H1 (cell line): ENCODE data around the gene BTRC. TPM values are rescaled to one million over a fixed set of nuclear protein-coding genes. Genes with fewer than 3 reads are reported as not detected.
A peak's percentile ranks its signal among the peaks of the same experiment; 100 is the strongest.

Source experiments
- CTCF ChIA-PET: fragments of 300-600 bp; sonication (Branson Sonifier 250); formaldehyde crosslinking; loops from one replicate; lab custom pipeline; 2021; ENCODE audit not compliant: partially characterized antibody; lab: Charles Lee
- POLR2A ChIA-PET: fragments of 300-600 bp; sonication (Branson Sonifier 250); formaldehyde crosslinking; loops from one replicate; lab custom pipeline; 2021; ENCODE audit warnings: inconsistent platforms; ENCODE audit not compliant: partially characterized antibody; lab: Charles Lee
- DNase-seq, 2 experiments: peaks; one replicate each; pipeline versions ENCODE4 v3.0.0 to v3.0.0-alpha.2; 2010 to 2022; ENCODE audit warnings: low spot score in 2 of 2, low read depth in 1 of 2, mixed read lengths in 1 of 2
- FAIRE-seq: peaks from 2 replicates; lab custom pipeline; 2011; peaks lifted over from hg19 to GRCh38; lab: Jason Lieb, UNC
- H2AFZ ChIP-seq: 2 replicates; pipeline ENCODE4 v1.8.1; 2012; ENCODE audit warnings: low read length, inconsistent platforms
- H2AK5ac ChIP-seq: 2 replicates; pipeline ENCODE4 v1.6.1; 2013; ENCODE audit warnings: low read depth, low read length
- H2BK120ac ChIP-seq: replicated peaks from 2 replicates; pipeline ENCODE3; 2013; ENCODE audit warnings: low read depth, low read length, inconsistent platforms
- H2BK12ac ChIP-seq: 2 replicates; pipeline ENCODE4 v1.6.1; 2013; ENCODE audit warnings: low read depth, low read length
- H2BK15ac ChIP-seq: 2 replicates; pipeline ENCODE4 v1.6.1; 2013; ENCODE audit warnings: low read length
- H2BK20ac ChIP-seq: 2 replicates; pipeline ENCODE4 v1.6.1; 2013; ENCODE audit warnings: low read length
- H2BK5ac ChIP-seq: 2 replicates; pipeline ENCODE4 v1.6.1; 2013; ENCODE audit warnings: low read depth, low read length
- H3K14ac ChIP-seq: 2 replicates; pipeline ENCODE4 v1.6.1; 2013; ENCODE audit warnings: inconsistent platforms; ENCODE audit not compliant: insufficient read length
- H3K18ac ChIP-seq: 2 replicates; pipeline ENCODE4 v1.6.1; 2013; ENCODE audit warnings: low read length; ENCODE audit errors: extremely low read depth
- H3K23ac ChIP-seq: 2 replicates; pipeline ENCODE4 v1.6.1; 2013; ENCODE audit warnings: inconsistent platforms; ENCODE audit not compliant: insufficient read length
- H3K23me2 ChIP-seq: 2 replicates; pipeline ENCODE4 v1.6.1; 2013; ENCODE audit warnings: low read depth, low read length
- H3K27ac ChIP-seq: 2 replicates; pipeline ENCODE4 v1.6.1; 2011; ENCODE audit warnings: low read depth, low read length, inconsistent platforms
- H3K27me3 ChIP-seq, 4 experiments: replicated peaks in 1 of 4; 1 replicate in 1 of 4; 2 replicates in 3 of 4; pipeline versions ENCODE4 v1.6.1 to v1.8.1; 2011 to 2013; ENCODE audit warnings: low read length in 3 of 4, mild to moderate bottlenecking in 3 of 4, inconsistent platforms in 2 of 4, mixed read lengths in 2 of 4, moderate library complexity in 1 of 4; ENCODE audit not compliant: control insufficient read depth in 3 of 4, insufficient read depth in 3 of 4; ENCODE audit errors: extremely low read depth in 1 of 4
- H3K36me3 ChIP-seq, 4 experiments: 2 replicates each; pipeline versions ENCODE4 v1.6.1 to v1.8.1; 2011 to 2013; ENCODE audit warnings: mild to moderate bottlenecking in 4 of 4, low read length in 3 of 4, moderate library complexity in 2 of 4, control low read depth in 1 of 4, inconsistent platforms in 1 of 4; ENCODE audit not compliant: insufficient read depth in 4 of 4, control insufficient read depth in 2 of 4
- H3K4ac ChIP-seq: replicated peaks from 2 replicates; pipeline ENCODE3; 2013; ENCODE audit warnings: low read length, low read depth, mixed read lengths, inconsistent platforms; ENCODE audit not compliant: insufficient read length
- H3K4me1 ChIP-seq, 4 experiments: replicated peaks in 1 of 4; 1 replicate in 1 of 4; 2 replicates in 3 of 4; pipeline versions ENCODE4 v1.6.1 to v1.8.1; 2011 to 2013; ENCODE audit warnings: low read length in 3 of 4, inconsistent platforms in 2 of 4, mixed read lengths in 1 of 4; ENCODE audit not compliant: insufficient read depth in 4 of 4, control insufficient read depth in 3 of 4
- H3K4me2 ChIP-seq, 2 experiments: 2 replicates each; pipeline versions ENCODE4 v1.6.1 to v1.8.1; 2011 to 2013; ENCODE audit warnings: low read depth in 2 of 2, low read length in 2 of 2, control low read depth in 1 of 2, inconsistent platforms in 1 of 2, mild to moderate bottlenecking in 1 of 2; ENCODE audit not compliant: insufficient read depth in 1 of 2
- H3K4me3 ChIP-seq, 4 experiments: fragments of 200-600, 300-600 bp in 1 of 4; sonication (generic), shearing (Covaris generic), sonication (Bioruptor Twin) in 1 of 4; 2 replicates each; pipeline versions ENCODE4 v1.5.1 to v1.8.1; 2011 to 2016; ENCODE audit warnings: low read length in 4 of 4, low read depth in 3 of 4, control low read depth in 2 of 4, inconsistent platforms in 2 of 4, mild to moderate bottlenecking in 2 of 4, mixed read lengths in 1 of 4, moderate library complexity in 1 of 4; ENCODE audit not compliant: insufficient read depth in 2 of 4; ENCODE audit errors: extremely low read depth in 1 of 4
- H3K56ac ChIP-seq: replicated peaks from 2 replicates; pipeline ENCODE3; 2013; ENCODE audit warnings: low read depth, mild to moderate bottlenecking, mixed read lengths, low read length, inconsistent platforms; ENCODE audit not compliant: insufficient read length
- H3K79me1 ChIP-seq: 2 replicates; pipeline ENCODE4 v1.6.1; 2013; ENCODE audit warnings: low read depth, low read length, control low read depth
- H3K79me2 ChIP-seq, 2 experiments: 2 replicates each; pipeline versions ENCODE4 v1.6.1 to v1.8.1; 2012 to 2013; ENCODE audit warnings: low read length in 2 of 2, mild to moderate bottlenecking in 2 of 2, inconsistent platforms in 1 of 2; ENCODE audit not compliant: insufficient read depth in 2 of 2, control insufficient read depth in 1 of 2
- H3K9ac ChIP-seq, 4 experiments: replicated peaks in 1 of 4; 1 replicate in 1 of 4; 2 replicates in 3 of 4; pipeline versions ENCODE4 v1.6.1 to v1.8.1; 2011 to 2013; ENCODE audit warnings: low read depth in 3 of 4, low read length in 3 of 4, control low read depth in 2 of 4, mild to moderate bottlenecking in 2 of 4, moderate library complexity in 2 of 4, inconsistent platforms in 1 of 4; ENCODE audit errors: extremely low read depth in 1 of 4
- H3K9me3 ChIP-seq, 2 experiments: 2 replicates each; pipeline versions ENCODE4 v1.6.1 to v1.8.1; 2012 to 2013; ENCODE audit warnings: mild to moderate bottlenecking in 2 of 2, moderate library complexity in 2 of 2, control low read depth in 1 of 2, inconsistent platforms in 1 of 2, low read depth in 1 of 2, low read length in 1 of 2, mixed read lengths in 1 of 2; ENCODE audit not compliant: insufficient read depth in 2 of 2
- H4K20me1 ChIP-seq, 2 experiments: replicated peaks in 1 of 2; 2 replicates each; pipeline versions ENCODE3 to v1.8.1; 2011 to 2013; ENCODE audit warnings: inconsistent platforms in 2 of 2, low read length in 2 of 2, mild to moderate bottlenecking in 1 of 2; ENCODE audit not compliant: insufficient read depth in 2 of 2, control insufficient read depth in 1 of 2
- H4K5ac ChIP-seq: 2 replicates; pipeline ENCODE4 v1.6.1; 2013; ENCODE audit warnings: low read length, low read depth, mixed read lengths, inconsistent platforms; ENCODE audit not compliant: insufficient read length
- H4K8ac ChIP-seq: 2 replicates; pipeline ENCODE4 v1.8.0; 2013; ENCODE audit warnings: mild to moderate bottlenecking, moderate library complexity, low read length, inconsistent platforms; ENCODE audit not compliant: insufficient read depth; ENCODE audit errors: extremely low read depth
- H4K91ac ChIP-seq: replicated peaks from 2 replicates; pipeline ENCODE3; 2013; ENCODE audit warnings: low read length, mixed read lengths, inconsistent platforms; ENCODE audit not compliant: insufficient read length
- CREB1 ChIP-seq: IDR thresholded peaks from 2 replicates; pipeline ENCODE4 v1.6.1; 2012; ENCODE audit warnings: inconsistent platforms
- KDM1A ChIP-seq: fragments of 200-600, 300-600 bp; sonication (generic); IDR thresholded peaks from 2 replicates; pipeline ENCODE4 v1.7.1; 2016; ENCODE audit warnings: mild to moderate bottlenecking, low read length, borderline replicate concordance
- WGBS, 2 experiments: shearing (Covaris generic) in 1 of 2; methylation state at CpG; one replicate each; pipeline versions ENCODE4 v1.1.6 to v1.1.7; 2013 to 2015; ENCODE audit warnings: low lambda C conversion rate in 2 of 2, mixed read lengths in 2 of 2, inconsistent platforms in 1 of 2, low coverage in 1 of 2, missing lambda C conversion rate in 1 of 2; ENCODE audit not compliant: insufficient replicate concordance in 2 of 2, insufficient coverage in 1 of 2, insufficient read length in 1 of 2; ENCODE audit errors: extremely low coverage in 1 of 2, missing lambda C conversion rate in 1 of 2; 5-methylcytosine and 5-hydroxymethylcytosine counted together
- polyA plus RNA-seq, 7 experiments: library from polyadenylated mRNA; depleted of rRNA in 3 of 7; stranded (reverse) in 5 of 7; unstranded in 2 of 7; fragments of >200 nt in 5 of 7; fragments of 200-250 nt in 2 of 7; gene quantifications; 1 replicate in 5 of 7; 2 replicates in 1 of 7; 4 replicates in 1 of 7; pipeline versions ENCODE4 v1.2.1 to v1.2.3, GENCODE V29; 2011 to 2013; ENCODE audit warnings: missing spikeins in 2 of 7, mixed read lengths in 2 of 7
- total RNA-seq: library from RNA; stranded (reverse); fragmentation: NEBNext Ultra II Directional; extraction: Animal tissue kit (Norgen Biotek cat#: 25700); gene quantifications from 2 replicates; pipeline ENCODE4 v1.2.1, GENCODE V29; 2021
- TF ChIP-seq, protein P1 (sequence below): IDR thresholded peaks from 2 replicates; pipeline ENCODE4 v1.6.1; 2012; ENCODE audit warnings: inconsistent platforms
- TF ChIP-seq, protein P2 (sequence below): IDR thresholded peaks from 2 replicates; pipeline ENCODE4 v1.6.1; 2012; ENCODE audit warnings: inconsistent platforms
- TF ChIP-seq, protein P3 (sequence below): IDR thresholded peaks from 2 replicates; pipeline ENCODE4 v1.6.1; 2012; ENCODE audit warnings: low read length, inconsistent platforms

Gene BTRC
- total and polyA plus RNA-seq, 2 of the 8 experiments (the other 6 are each of a cell fraction or from before 2014, with no cell fraction given) = 9.9 to 24.7 TPM

GRCh38 chr10:101566333-101567164 lies 212.6 kb downstream of the BTRC start:
- H4K8ac ChIP-seq = peak overlapping the region; percentile 48; the same call in 1 of the 2 replicates
- no peaks in the 10 kb centered on the region for H3K79me1 ChIP-seq
- peaks cover 0 to 17% (median 9%) of the 10 kb centered on the region in 4 experiments; a peak in 5 of 7 replicates for H3K4me1 ChIP-seq
- peak; percentile 49; the same call in 1 of the 2 replicates for TF ChIP-seq KDM1A
- 0 out of 2 replicates have a peak, but pooled peaks have one; percentile 6 for TF ChIP-seq CREB1
- TF ChIP-seq, protein P1, sequence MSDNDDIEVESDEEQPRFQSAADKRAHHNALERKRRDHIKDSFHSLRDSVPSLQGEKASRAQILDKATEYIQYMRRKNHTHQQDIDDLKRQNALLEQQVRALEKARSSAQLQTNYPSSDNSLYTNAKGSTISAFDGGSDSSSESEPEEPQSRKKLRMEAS = peak; percentile 92
- TF ChIP-seq, protein P2, sequence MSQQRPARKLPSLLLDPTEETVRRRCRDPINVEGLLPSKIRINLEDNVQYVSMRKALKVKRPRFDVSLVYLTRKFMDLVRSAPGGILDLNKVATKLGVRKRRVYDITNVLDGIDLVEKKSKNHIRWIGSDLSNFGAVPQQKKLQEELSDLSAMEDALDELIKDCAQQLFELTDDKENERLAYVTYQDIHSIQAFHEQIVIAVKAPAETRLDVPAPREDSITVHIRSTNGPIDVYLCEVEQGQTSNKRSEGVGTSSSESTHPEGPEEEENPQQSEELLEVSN = peak; percentile 74
- TF ChIP-seq, protein P3, sequence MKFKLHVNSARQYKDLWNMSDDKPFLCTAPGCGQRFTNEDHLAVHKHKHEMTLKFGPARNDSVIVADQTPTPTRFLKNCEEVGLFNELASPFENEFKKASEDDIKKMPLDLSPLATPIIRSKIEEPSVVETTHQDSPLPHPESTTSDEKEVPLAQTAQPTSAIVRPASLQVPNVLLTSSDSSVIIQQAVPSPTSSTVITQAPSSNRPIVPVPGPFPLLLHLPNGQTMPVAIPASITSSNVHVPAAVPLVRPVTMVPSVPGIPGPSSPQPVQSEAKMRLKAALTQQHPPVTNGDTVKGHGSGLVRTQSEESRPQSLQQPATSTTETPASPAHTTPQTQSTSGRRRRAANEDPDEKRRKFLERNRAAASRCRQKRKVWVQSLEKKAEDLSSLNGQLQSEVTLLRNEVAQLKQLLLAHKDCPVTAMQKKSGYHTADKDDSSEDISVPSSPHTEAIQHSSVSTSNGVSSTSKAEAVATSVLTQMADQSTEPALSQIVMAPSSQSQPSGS = no peak
- peak overlapping the region; percentile 60 for H2AK5ac ChIP-seq
- H3K23me2 ChIP-seq = peaks cover 14% of the 10 kb centered on the region
- peak overlapping the region in 1 of 4 experiments; percentile 25; a peak in 1 of 8 replicates for H3K4me3 ChIP-seq
- peak overlapping the region; percentile 60 for H3K4ac ChIP-seq
- WGBS, 2 experiments = 49% methylated on average over 54 of the region's 59 CpGs; no CpG with 5 or more reads in 1 of the 2 experiments
- ChIA-PET CTCF (interaction anchor here (1.0 to 5.9 kb wide), 4 partner anchors 9 to 352 kb away, joined by 3 to 65 read pairs (median 32); no protein-coding TSS in a partner anchor), POLR2A (no interaction called here)
- no peak overlapping the region for H3K14ac ChIP-seq
- H3K23ac ChIP-seq = no peak overlapping the region
- H2BK20ac ChIP-seq = peak overlapping the region; percentile 80; the same call in 1 of the 2 replicates
- peaks cover 0 to 4% of the 10 kb centered on the region in 2 experiments for H4K20me1 ChIP-seq
- peak overlapping the region; percentile 60 for H3K18ac ChIP-seq
- no peak overlapping the region for H2AFZ ChIP-seq
- H2BK15ac ChIP-seq = peak overlapping the region; percentile 100
- peak overlapping the region; percentile 70 for H2BK120ac ChIP-seq
- H3K36me3 ChIP-seq = no peaks in the 10 kb centered on the region
- peak overlapping the region; percentile 18; the same call in 1 of the 2 replicates for H2BK12ac ChIP-seq
- FAIRE-seq = no peak
- H3K27ac ChIP-seq = no peak overlapping the region
- H3K27me3 ChIP-seq = peaks cover 7 to 54% (median 44%) of the 10 kb centered on the region in 4 experiments
- DNase-seq = peak in 1 of 2 experiments; percentile 67
- H3K79me2 ChIP-seq = no peaks in the 10 kb centered on the region
- no peaks in the 10 kb centered on the region for H3K9me3 ChIP-seq
- H2BK5ac ChIP-seq = no peak overlapping the region
- peak overlapping the region; percentile 79 for H4K91ac ChIP-seq
- H3K56ac ChIP-seq = no peak overlapping the region
- no peak overlapping the region for H3K9ac ChIP-seq
- H4K5ac ChIP-seq = no peak overlapping the region
- peak overlapping the region; percentile 44 to 57 for H3K4me2 ChIP-seq
